Neural cell (in vitro differentiated cells): ENCODE data around the gene CFAP210. TPM values are rescaled to one million over a fixed set of nuclear protein-coding genes. Genes with fewer than 3 reads are reported as not detected.
A peak's percentile ranks its signal among the peaks of the same experiment; 100 is the strongest.

Experiments used
- H2AFZ ChIP-seq: fragments of 200-600, 300-800 bp; sonication (generic), shearing (Covaris generic); 2 replicates; pipeline ENCODE4 v1.6.0; 2014; ENCODE audit warnings: low read depth, mild to moderate bottlenecking, antibody characterized with exemption, low read length, moderate library complexity
- H3F3A ChIP-seq: fragments of 200-600 bp; shearing (Covaris generic); 2 replicates; pipeline ENCODE4 v1.6.1; 2016; ENCODE audit warnings: mild to moderate bottlenecking, moderate library complexity, mixed read lengths, antibody characterized with exemption, low read length; ENCODE audit not compliant: insufficient read depth, poor library complexity, severe bottlenecking
- H3K27ac ChIP-seq: fragments of 200-600, 300-800 bp; sonication (generic), shearing (Covaris generic); 2 replicates; pipeline ENCODE4 v1.5.1; 2014; ENCODE audit warnings: mild to moderate bottlenecking, low read length, moderate library complexity
- H3K27me3 ChIP-seq: fragments of 300-800, 200-600 bp; sonication (generic), shearing (Covaris generic); 2 replicates; pipeline ENCODE4 v1.6.0; 2014; ENCODE audit warnings: mild to moderate bottlenecking, low read depth, low read length, moderate library complexity; ENCODE audit not compliant: insufficient read depth
- H3K36me3 ChIP-seq: fragments of 300-800, 200-600 bp; sonication (generic), shearing (Covaris generic); 2 replicates; pipeline ENCODE4 v1.5.1; 2014; ENCODE audit warnings: mild to moderate bottlenecking, antibody characterized with exemption, low read length, moderate library complexity; ENCODE audit not compliant: insufficient read depth
- H3K4me2 ChIP-seq: fragments of 300-800, 200-600 bp; sonication (generic), shearing (Covaris generic); 2 replicates; pipeline ENCODE4 v1.6.0; 2014; ENCODE audit warnings: mild to moderate bottlenecking, low read length
- H3K4me3 ChIP-seq: fragments of 300-800, 200-600 bp; sonication (generic), shearing (Covaris generic); 2 replicates; pipeline ENCODE4 v1.5.1; 2014; ENCODE audit warnings: mild to moderate bottlenecking, low read length, moderate library complexity
- H3K79me2 ChIP-seq: fragments of 200-600 bp; shearing (Covaris generic); replicated peaks from 2 replicates; pipeline ENCODE4 v1.6.0; 2014; ENCODE audit warnings: mild to moderate bottlenecking, low read length, moderate library complexity; ENCODE audit not compliant: insufficient read depth
- H3K9ac ChIP-seq: fragments of 300-800, 200-600 bp; sonication (generic), shearing (Covaris generic); 2 replicates; pipeline ENCODE4 v1.6.1; 2016; ENCODE audit warnings: mild to moderate bottlenecking, low read length, mixed read lengths
- H3K9me2 ChIP-seq: fragments of 200-600 bp; shearing (Covaris generic); 2 replicates; pipeline ENCODE4 v1.6.1; 2016; ENCODE audit warnings: mild to moderate bottlenecking, low read length, mixed read lengths; ENCODE audit not compliant: insufficient read depth
- H3K9me3 ChIP-seq: fragments of 200-600, 300-800 bp; sonication (generic), shearing (Covaris generic); 2 replicates; pipeline ENCODE4 v1.6.1; 2016; ENCODE audit warnings: mild to moderate bottlenecking, mixed run types, low read length, moderate library complexity, mixed read lengths
- H4K20me1 ChIP-seq: fragments of 200-600 bp; shearing (Covaris generic); 2 replicates; pipeline ENCODE4 v1.6.1; 2016; ENCODE audit warnings: mild to moderate bottlenecking, mixed run types; ENCODE audit not compliant: insufficient read depth
- CTCF ChIP-seq: fragments of 450-650 bp; IDR thresholded peaks from 2 replicates; pipeline ENCODE4 v1.5.1; 2014; ENCODE audit warnings: antibody characterized with exemption, mild to moderate bottlenecking, moderate library complexity; ENCODE audit not compliant: poor library complexity, severe bottlenecking
- EP300 ChIP-seq: fragments of 450-650 bp; conservative IDR thresholded peaks from 2 replicates; pipeline ENCODE4 v1.6.1; 2014; ENCODE audit warnings: antibody characterized with exemption, mild to moderate bottlenecking, moderate library complexity; ENCODE audit not compliant: poor library complexity, severe bottlenecking
- EZH2 ChIP-seq: fragments of 200-600, 300-800 bp; shearing (Covaris generic), sonication (generic); IDR thresholded peaks from 2 replicates; pipeline ENCODE4 v1.6.1; 2014; ENCODE audit warnings: antibody characterized with exemption, low read length, borderline replicate concordance, mild to moderate bottlenecking; ENCODE audit not compliant: insufficient read depth, poor library complexity, severe bottlenecking
- MXI1 ChIP-seq: fragments of 450-650 bp; conservative IDR thresholded peaks from 2 replicates; pipeline ENCODE4 v1.6.1; 2014; ENCODE audit warnings: antibody characterized with exemption, mild to moderate bottlenecking; ENCODE audit not compliant: poor library complexity, severe bottlenecking
- POLR2AphosphoS5 ChIP-seq: IDR thresholded peaks from 2 replicates; pipeline ENCODE4 v1.6.1; 2012
- RAD21 ChIP-seq: fragments of 450-650 bp; conservative IDR thresholded peaks from 2 replicates; pipeline ENCODE4 v1.6.1; 2014; ENCODE audit warnings: antibody characterized with exemption, mild to moderate bottlenecking, moderate library complexity
- SMC3 ChIP-seq: fragments of 450-650 bp; conservative IDR thresholded peaks from 2 replicates; pipeline ENCODE4 v1.6.1; 2014; ENCODE audit warnings: antibody characterized with exemption, mild to moderate bottlenecking, moderate library complexity; ENCODE audit not compliant: poor library complexity
- TAF1 ChIP-seq: IDR thresholded peaks from 2 replicates; pipeline ENCODE4 v1.6.1; 2012; ENCODE audit warnings: low read depth
- polyA plus RNA-seq: library from polyadenylated mRNA; depleted of rRNA; stranded (reverse); fragments of >200 nt; gene quantifications from 2 replicates; pipeline ENCODE4 v1.2.3, GENCODE V29; 2014
- TF ChIP-seq, protein P1 (sequence below): IDR thresholded peaks from 2 replicates; pipeline ENCODE4 v1.6.1; 2012; ENCODE audit warnings: borderline replicate concordance

Gene CFAP210
- polyA plus RNA-seq, 1 donor from 2014 or later, result 0.20 TPM

DNA sequence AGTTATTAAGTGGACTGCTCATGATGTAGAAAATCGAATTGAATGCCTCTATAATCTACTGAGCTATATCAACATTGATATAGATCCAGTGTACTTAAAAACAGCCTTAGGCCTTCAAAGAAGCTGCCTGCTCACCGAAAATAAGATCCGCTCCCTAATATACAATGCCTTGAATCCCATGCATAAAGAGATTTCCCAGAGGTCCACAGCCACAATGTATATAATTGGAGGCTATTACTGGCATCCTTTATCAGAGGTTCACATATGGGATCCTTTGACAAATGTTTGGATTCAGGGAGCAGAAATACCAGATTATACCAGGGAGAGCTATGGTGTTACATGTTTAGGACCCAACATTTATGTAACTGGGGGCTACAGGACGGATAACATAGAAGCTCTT, 41.4 kb upstream of the CFAP210 start:
- Histone ChIP-seq H3F3A (no peaks in the 10 kb centered on the region), H3K27me3 (no peaks in the 10 kb centered on the region), H3K27ac (no peak overlapping the region), H3K9ac (peak overlapping the region; percentile 81), H4K20me1 (no peaks in the 10 kb centered on the region), H3K4me2 (peak overlapping the region; percentile 94), H3K79me2 (peaks cover 52% of the 10 kb centered on the region), H3K9me3 (no peaks in the 10 kb centered on the region), H3K4me3 (peak overlapping the region; percentile 73), H2AFZ (no peak overlapping the region), H3K9me2 (no peaks in the 10 kb centered on the region), H3K36me3 (no peaks in the 10 kb centered on the region)
- TF ChIP-seq SMC3 (no peak), EZH2 (no peak), POLR2AphosphoS5 (no peak), RAD21 (no peak), EP300 (no peak)
- TF ChIP-seq, protein P1, sequence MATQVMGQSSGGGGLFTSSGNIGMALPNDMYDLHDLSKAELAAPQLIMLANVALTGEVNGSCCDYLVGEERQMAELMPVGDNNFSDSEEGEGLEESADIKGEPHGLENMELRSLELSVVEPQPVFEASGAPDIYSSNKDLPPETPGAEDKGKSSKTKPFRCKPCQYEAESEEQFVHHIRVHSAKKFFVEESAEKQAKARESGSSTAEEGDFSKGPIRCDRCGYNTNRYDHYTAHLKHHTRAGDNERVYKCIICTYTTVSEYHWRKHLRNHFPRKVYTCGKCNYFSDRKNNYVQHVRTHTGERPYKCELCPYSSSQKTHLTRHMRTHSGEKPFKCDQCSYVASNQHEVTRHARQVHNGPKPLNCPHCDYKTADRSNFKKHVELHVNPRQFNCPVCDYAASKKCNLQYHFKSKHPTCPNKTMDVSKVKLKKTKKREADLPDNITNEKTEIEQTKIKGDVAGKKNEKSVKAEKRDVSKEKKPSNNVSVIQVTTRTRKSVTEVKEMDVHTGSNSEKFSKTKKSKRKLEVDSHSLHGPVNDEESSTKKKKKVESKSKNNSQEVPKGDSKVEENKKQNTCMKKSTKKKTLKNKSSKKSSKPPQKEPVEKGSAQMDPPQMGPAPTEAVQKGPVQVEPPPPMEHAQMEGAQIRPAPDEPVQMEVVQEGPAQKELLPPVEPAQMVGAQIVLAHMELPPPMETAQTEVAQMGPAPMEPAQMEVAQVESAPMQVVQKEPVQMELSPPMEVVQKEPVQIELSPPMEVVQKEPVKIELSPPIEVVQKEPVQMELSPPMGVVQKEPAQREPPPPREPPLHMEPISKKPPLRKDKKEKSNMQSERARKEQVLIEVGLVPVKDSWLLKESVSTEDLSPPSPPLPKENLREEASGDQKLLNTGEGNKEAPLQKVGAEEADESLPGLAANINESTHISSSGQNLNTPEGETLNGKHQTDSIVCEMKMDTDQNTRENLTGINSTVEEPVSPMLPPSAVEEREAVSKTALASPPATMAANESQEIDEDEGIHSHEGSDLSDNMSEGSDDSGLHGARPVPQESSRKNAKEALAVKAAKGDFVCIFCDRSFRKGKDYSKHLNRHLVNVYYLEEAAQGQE, result no peak

GRCh38 chr2:169734169-169734847, 40.1 kb upstream of the CFAP210 start:
- Histone ChIP-seq H3F3A (no peaks in the 10 kb centered on the region), H3K9me3 (no peaks in the 10 kb centered on the region), H3K9me2 (no peaks in the 10 kb centered on the region), H3K27me3 (no peaks in the 10 kb centered on the region), H3K9ac (peak overlapping the region; percentile 81), H3K79me2 (peaks cover 46% of the 10 kb centered on the region), H3K36me3 (no peaks in the 10 kb centered on the region), H3K4me3 (peak overlapping the region; percentile 73), H2AFZ (peak overlapping the region; percentile 38), H3K27ac (peak overlapping the region; percentile 75), H4K20me1 (no peaks in the 10 kb centered on the region), H3K4me2 (peak overlapping the region; percentile 94)
- TF ChIP-seq SMC3 (no peak), CTCF (no peak), EZH2 (no peak), TAF1 (no peak), MXI1 (no peak), EP300 (no peak), POLR2AphosphoS5 (no peak), RAD21 (peak; percentile 18)
- TF ChIP-seq, protein P1, result peak; percentile 37
